ENCODE results near the gene ATOSB. TPM values are rescaled to one million over a fixed set of nuclear protein-coding genes. Genes with fewer than 3 reads are reported as not detected.

ATOSB gene
- total RNA-seq, 4 donors from 2014 or later, result 16.2 to 26.4 (median 21.7) TPM

- intact Hi-C loops (cut with DNase I), result no loop called here
Observed at GRCh38 chr9:35089434-35089833, 26.2 kb downstream of the ATOSB start.

DNA sequence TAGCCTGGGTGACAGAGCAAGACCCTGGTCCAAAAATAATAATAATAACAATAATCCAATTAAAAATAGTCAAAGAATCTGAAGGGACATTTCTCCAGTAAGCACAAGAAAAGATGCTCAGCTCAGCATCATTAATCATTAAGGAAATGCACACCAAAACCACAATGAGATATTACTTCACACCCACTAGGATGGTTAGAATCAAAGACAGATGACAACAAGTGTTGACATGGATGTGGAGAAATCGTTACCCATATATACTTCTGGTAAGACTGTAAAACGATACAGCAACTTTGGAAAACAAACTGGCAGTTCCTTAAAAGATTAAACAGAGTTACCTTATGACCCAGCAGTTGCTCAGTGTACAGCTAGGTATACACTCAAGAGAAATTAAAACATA is 30.6 kb downstream of the ATOSB start:
- intact Hi-C loops (cut with DNase I), result no loop called here
- H3K4me3 ChIP-seq, result no peak overlapping the region

More at GRCh38 chr9:35089434-35089833, 26.2 kb downstream of the ATOSB start:
- Histone ChIP-seq H3K4me1 (no peaks in the 10 kb centered on the region), H3K27ac (replicated peaks in 1 of 4) (no peak overlapping the region), H3K4me3 (no peak overlapping the region), H3K9me3 (no peaks in the 10 kb centered on the region), H3K36me3 (peaks cover 36 to 83% (median 78%) of the 10 kb centered on the region in 4 donors), H3K27me3 (no peaks in the 10 kb centered on the region)
- TF ChIP-seq EP300 (IDR thresholded peaks at IDR 0.05) (no peak), POLR2A (IDR thresholded peaks at IDR 0.05; ENCODE audit: low read depth) (no peak), POLR2AphosphoS5 (IDR thresholded peaks at IDR 0.05) (no peak), CTCF (IDR thresholded peaks at IDR 0.05) (no peak)
- WGBS, result 55% methylated on average over 2 of the region's 2 CpGs
- DNase-seq (ENCODE audit: extremely low spot score), result no peak

DNA sequence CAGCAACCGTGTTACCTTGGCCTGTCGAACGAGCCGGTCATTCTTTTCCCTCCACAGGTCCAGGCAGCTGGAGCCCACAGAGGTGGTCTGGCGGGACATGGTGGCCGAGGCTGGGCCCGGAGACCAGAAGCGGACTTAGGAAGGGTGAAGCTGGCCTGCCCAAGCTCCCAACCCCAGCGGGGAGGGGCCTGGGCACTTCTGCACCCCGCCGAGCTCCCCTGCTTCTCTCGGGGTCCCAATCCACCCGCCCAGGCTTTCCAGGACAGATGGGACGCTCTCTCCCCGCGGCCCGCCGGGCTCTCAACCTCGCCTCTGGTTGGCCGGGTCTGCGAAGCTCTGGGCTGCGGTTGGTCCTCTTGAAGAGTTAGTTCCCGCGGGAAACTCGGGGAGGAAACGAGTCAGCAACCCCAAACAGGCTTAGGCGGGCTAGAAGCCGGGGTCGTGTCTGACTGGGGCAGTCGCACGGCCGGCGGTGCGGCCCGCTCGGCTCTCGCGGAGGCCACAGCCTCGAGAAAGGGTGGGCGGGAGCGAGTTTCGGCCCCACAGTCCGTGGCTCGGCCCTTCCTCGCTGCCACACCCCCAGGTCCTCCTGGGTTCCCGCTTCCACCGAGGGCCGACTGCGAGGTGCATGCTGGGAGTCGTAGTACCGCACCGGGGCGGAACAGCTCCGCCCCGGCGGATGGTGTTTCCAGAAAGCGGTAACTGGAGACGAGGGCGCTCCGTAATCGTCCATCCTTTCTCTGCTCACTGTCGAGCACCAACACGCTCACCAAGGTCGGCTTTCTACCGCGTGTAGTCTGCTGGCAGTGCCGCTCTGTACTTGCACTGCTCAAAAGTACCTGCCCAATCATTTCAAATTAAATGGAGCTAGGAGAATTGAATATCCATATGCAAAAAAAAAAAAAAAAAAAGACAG is 36.0 kb downstream of the ATOSB start, which contains the start of gene FANCG:
TSS of gene FANCG (minus strand) at position 517 of the 916 bp plus-strand sequence. CDS start at position 99, 418 bp downstream.
- TF ChIP-seq CTCF (IDR thresholded peaks at IDR 0.05) (peak in 1 of 3 experiments; percentile 23), POLR2AphosphoS5 (IDR thresholded peaks at IDR 0.05) (peak; percentile 77 to 90), EP300 (IDR thresholded peaks at IDR 0.05) (no peak), POLR2A (IDR thresholded peaks at IDR 0.05; ENCODE audit: low read depth) (peak; percentile 27)
- 1% methylated on average over 21 of the region's 67 CpGs for WGBS
- H3K9me3 ChIP-seq, result no peaks in the 10 kb centered on the region
- H3K36me3 ChIP-seq, result peaks cover 0 to 22% (median 13%) of the 10 kb centered on the region in 4 donors
- intact Hi-C loops (cut with DNase I), result loop anchor here (2.0 kb wide), 1 partner anchor 17 kb away; the partner anchor contains the start of gene PIGO
- peak; percentile 96 for DNase-seq (ENCODE audit: extremely low spot score)
- no peaks in the 10 kb centered on the region for H3K27me3 ChIP-seq
- peaks cover 13 to 28% (median 22%) of the 10 kb centered on the region in 4 donors for H3K4me1 ChIP-seq
- H3K27ac ChIP-seq (replicated peaks in 1 of 4), result peak within 1 kb of the TSS; percentile 60 to 84 (median 78)
- peak within 1 kb of the TSS; percentile 65 to 88 (median 74) for H3K4me3 ChIP-seq

More for the DNA sequence above, 30.6 kb downstream of the ATOSB start:
- Histone ChIP-seq H3K27me3 (no peaks in the 10 kb centered on the region), H3K9me3 (no peaks in the 10 kb centered on the region), H3K4me1 (peaks cover 0 to 7% (median 5%) of the 10 kb centered on the region in 4 donors), H3K27ac (replicated peaks in 1 of 4) (no peak overlapping the region), H3K36me3 (peaks cover 15 to 39% (median 35%) of the 10 kb centered on the region in 4 donors)
- DNase-seq (ENCODE audit: extremely low spot score), result no peak
- TF ChIP-seq EP300 (IDR thresholded peaks at IDR 0.05), result no peak
- TF ChIP-seq POLR2A (IDR thresholded peaks at IDR 0.05; ENCODE audit: low read depth), result no peak
- no peak for TF ChIP-seq CTCF (IDR thresholded peaks at IDR 0.05)
- no peak for TF ChIP-seq POLR2AphosphoS5 (IDR thresholded peaks at IDR 0.05)
- 86% methylated on average over 2 of the region's 2 CpGs for WGBS

- WGBS, result 2% methylated on average over 6 of the region's 10 CpGs
- H3K9me3 ChIP-seq, result no peaks in the 10 kb centered on the region
- no peaks in the 10 kb centered on the region for H3K27me3 ChIP-seq
- peak overlapping the region; percentile 65 to 88 (median 74) for H3K4me3 ChIP-seq
- intact Hi-C loops (cut with DNase I), result no loop called here
- DNase-seq (ENCODE audit: extremely low spot score), result no peak
- TF ChIP-seq POLR2AphosphoS5 (IDR thresholded peaks at IDR 0.05), result no peak
- H3K27ac ChIP-seq (replicated peaks in 1 of 4), result peak overlapping the region; percentile 60 to 84 (median 78)
- peaks cover 0 to 29% (median 14%) of the 10 kb centered on the region in 4 donors for H3K36me3 ChIP-seq
- peaks cover 13 to 28% (median 22%) of the 10 kb centered on the region in 4 donors for H3K4me1 ChIP-seq
Observed at GRCh38 chr9:35079041-35079425, 36.6 kb downstream of the ATOSB start.

GRCh38 chr9:35078066-35078465 is 37.6 kb downstream of the ATOSB start:
- Histone ChIP-seq H3K9me3 (no peaks in the 10 kb centered on the region), H3K4me1 (peaks cover 14 to 33% (median 23%) of the 10 kb centered on the region in 4 donors), H3K27ac (replicated peaks in 1 of 4) (no peak overlapping the region), H3K27me3 (no peaks in the 10 kb centered on the region), H3K36me3 (peaks cover 0 to 32% (median 14%) of the 10 kb centered on the region in 4 donors), H3K4me3 (no peak overlapping the region)
- 64% methylated on average over 4 of the region's 4 CpGs for WGBS
- TF ChIP-seq POLR2AphosphoS5 (IDR thresholded peaks at IDR 0.05) (no peak), CTCF (IDR thresholded peaks at IDR 0.05) (no peak), POLR2A (IDR thresholded peaks at IDR 0.05; ENCODE audit: low read depth) (no peak), EP300 (IDR thresholded peaks at IDR 0.05) (no peak)
- no peak for DNase-seq (ENCODE audit: extremely low spot score)
- intact Hi-C loops (cut with DNase I), result no loop called here

Measured in esophagus muscularis mucosa (tissue), 4 donors.